Spleen (tissue), 7 donors: Measurements from ENCODE around the gene GZMA.

Source experiments
- POLR2AphosphoS5 ChIP-seq, 3 donors: sonication (generic); formaldehyde crosslinking; IDR thresholded peaks; one replicate each; pipeline ENCODE4 v1.5.1; 2017; ENCODE audit warnings: antibody characterized with exemption in 3 of 3
- TF ChIP-seq, protein P1 (sequence below), 11 experiments: fragments of 200-600 bp in 7 of 11; fragments of 450-650 bp in 4 of 11; sonication (generic) in 4 of 11; IDR thresholded peaks in 8 of 11; conservative IDR thresholded peaks in 3 of 11; 1 replicate in 7 of 11; 2 replicates in 4 of 11; pipeline versions ENCODE4 v1.4.0 to v1.8.0; 2016 to 2021; ENCODE audit warnings: antibody characterized with exemption in 11 of 11, inconsistent platforms in 4 of 11, mild to moderate bottlenecking in 1 of 11
- donor health status: DM: no; HTN: no; CAD: no; lungs with moderate emphysema.
- donor health status: DM: no; HTN: no; CAD: no.
- donor health status: DM: no; HTN: no; CAD: no.

DNA sequence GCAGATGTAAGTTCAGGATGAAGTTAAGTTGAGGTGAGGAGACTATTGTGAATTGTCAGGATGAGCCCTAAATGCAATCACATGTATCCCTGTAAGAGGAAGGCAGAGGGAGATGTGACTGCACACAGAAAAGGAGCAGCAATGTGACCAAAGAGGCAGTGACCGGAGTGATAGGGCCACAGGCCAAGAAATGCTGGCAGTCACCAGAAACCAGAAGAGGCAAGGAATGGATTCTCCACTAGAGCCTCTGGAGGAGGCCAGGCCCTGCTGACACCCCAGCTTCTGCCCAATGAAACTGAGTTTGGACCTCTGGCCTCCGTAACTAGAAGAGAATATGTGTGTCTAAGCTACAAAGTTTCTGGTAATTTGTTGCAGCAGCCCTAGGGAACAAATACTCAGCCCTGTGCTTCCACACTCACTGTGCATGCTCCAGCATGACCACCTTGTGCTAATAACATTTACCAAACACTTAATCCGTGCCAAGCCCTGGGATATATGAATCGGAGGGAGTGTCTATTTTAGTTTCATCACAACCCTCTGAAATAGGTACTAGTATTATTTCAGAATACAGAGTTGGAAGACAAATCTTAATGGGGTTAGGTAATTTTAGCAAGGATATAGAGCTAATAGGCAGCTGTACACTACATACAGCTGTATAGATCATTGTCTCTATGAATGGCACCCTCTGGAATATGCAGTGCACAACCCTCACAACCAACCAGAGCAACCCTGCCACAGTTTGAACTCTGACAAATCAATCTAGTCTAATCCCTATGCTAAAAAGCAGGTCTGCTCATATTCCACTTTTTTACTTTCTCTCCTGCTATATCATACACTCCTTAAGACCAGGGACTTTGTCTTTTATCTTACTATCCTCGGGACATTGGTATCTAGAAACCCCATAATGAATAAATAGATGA, 49.7 kb downstream of the GZMA start:
- TF ChIP-seq, protein P1, sequence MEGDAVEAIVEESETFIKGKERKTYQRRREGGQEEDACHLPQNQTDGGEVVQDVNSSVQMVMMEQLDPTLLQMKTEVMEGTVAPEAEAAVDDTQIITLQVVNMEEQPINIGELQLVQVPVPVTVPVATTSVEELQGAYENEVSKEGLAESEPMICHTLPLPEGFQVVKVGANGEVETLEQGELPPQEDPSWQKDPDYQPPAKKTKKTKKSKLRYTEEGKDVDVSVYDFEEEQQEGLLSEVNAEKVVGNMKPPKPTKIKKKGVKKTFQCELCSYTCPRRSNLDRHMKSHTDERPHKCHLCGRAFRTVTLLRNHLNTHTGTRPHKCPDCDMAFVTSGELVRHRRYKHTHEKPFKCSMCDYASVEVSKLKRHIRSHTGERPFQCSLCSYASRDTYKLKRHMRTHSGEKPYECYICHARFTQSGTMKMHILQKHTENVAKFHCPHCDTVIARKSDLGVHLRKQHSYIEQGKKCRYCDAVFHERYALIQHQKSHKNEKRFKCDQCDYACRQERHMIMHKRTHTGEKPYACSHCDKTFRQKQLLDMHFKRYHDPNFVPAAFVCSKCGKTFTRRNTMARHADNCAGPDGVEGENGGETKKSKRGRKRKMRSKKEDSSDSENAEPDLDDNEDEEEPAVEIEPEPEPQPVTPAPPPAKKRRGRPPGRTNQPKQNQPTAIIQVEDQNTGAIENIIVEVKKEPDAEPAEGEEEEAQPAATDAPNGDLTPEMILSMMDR (IDR thresholded peaks at IDR 0.05 in 8 of 11, conservative IDR thresholded peaks at IDR 0.05 in 3 of 11): no peak
- no peak for TF ChIP-seq POLR2AphosphoS5 (IDR thresholded peaks at IDR 0.05)
